HG03442 (cell line): ENCODE results near the gene GPSM1.

Source experiments
- ATAC-seq: cut with Tn5 transposase; IDR thresholded peaks from one replicate; pipeline ENCODE4 v1.9.1; 2021; ENCODE audit warnings: mild to moderate bottlenecking, moderate library complexity; ENCODE audit not compliant: unreplicated experiment

The GPSM1 gene

GRCh38 chr9:136304456-136304855 is 22.9 kb upstream of the GPSM1 start:
- ATAC-seq, result no peak

GRCh38 chr9:136304981-136305380 is 22.4 kb upstream of the GPSM1 start:
- no peak for ATAC-seq

- ATAC-seq, result no peak
These were observed 21.5 kb upstream of the GPSM1 start for GRCh38 chr9:136305804-136306203.

GRCh38 chr9:136306211-136307208 is 20.8 kb upstream of the GPSM1 start:
- no peak for ATAC-seq

GRCh38 chr9:136307215-136307750 is 20.1 kb upstream of the GPSM1 start:
- ATAC-seq, result no peak

- ATAC-seq, result no peak
These were observed 19.2 kb upstream of the GPSM1 start for GRCh38 chr9:136308006-136308701.

- no peak for ATAC-seq
These were observed 18.7 kb upstream of the GPSM1 start for GRCh38 chr9:136308702-136309053.

GRCh38 chr9:136309101-136309801 is 18.1 kb upstream of the GPSM1 start:
- ATAC-seq, result no peak

- no peak for ATAC-seq
These were observed 17.5 kb upstream of the GPSM1 start for GRCh38 chr9:136309806-136310220.

GRCh38 chr9:136310273-136311030 is 16.9 kb upstream of the GPSM1 start:
- ATAC-seq, result no peak

- no peak for ATAC-seq
These were observed 16.0 kb upstream of the GPSM1 start for GRCh38 chr9:136311051-136312008.

GRCh38 chr9:136312009-136312375 is 15.3 kb upstream of the GPSM1 start:
- ATAC-seq, result no peak

GRCh38 chr9:136312436-136312835 is 14.9 kb upstream of the GPSM1 start:
- no peak for ATAC-seq

GRCh38 chr9:136313111-136314055 is 14.0 kb upstream of the GPSM1 start:
- ATAC-seq, result no peak

GRCh38 chr9:136314056-136314416 is 13.3 kb upstream of the GPSM1 start:
- ATAC-seq, result no peak

GRCh38 chr9:136314944-136315343 is 12.4 kb upstream of the GPSM1 start:
- no peak for ATAC-seq

GRCh38 chr9:136316271-136316751 is 11.0 kb upstream of the GPSM1 start:
- ATAC-seq, result no peak
